HepG2 (cell line): Measurements from ENCODE around the gene GYS1. TPM values are rescaled to one million over a fixed set of nuclear protein-coding genes. Genes with fewer than 3 reads are reported as not detected.

Source experiments
- ARNT2 ChIP-seq: sonication (generic); formaldehyde crosslinking; IDR thresholded peaks from 2 replicates; pipeline ENCODE4 v1.8.0; 2022; ENCODE audit warnings: mild to moderate bottlenecking, low read depth, missing genetic modification reagents, moderate library complexity
- CREM ChIP-seq, 2 experiments: sonication (generic) in 1 of 2; formaldehyde crosslinking in 1 of 2; IDR thresholded peaks; 2 replicates each; pipeline versions ENCODE4 v1.4.0 to v1.6.1; 2016 to 2020; ENCODE audit warnings: antibody characterized with exemption in 1 of 2, mild to moderate bottlenecking in 1 of 2, missing genetic modification reagents in 1 of 2
- ELK4 ChIP-seq: sonication (generic); formaldehyde crosslinking; IDR thresholded peaks from 2 replicates; pipeline ENCODE4 v1.9.0; 2021; ENCODE audit warnings: missing genetic modification reagents, borderline replicate concordance
- ETV6 ChIP-seq: sonication (generic); formaldehyde crosslinking; conservative IDR thresholded peaks from 2 replicates; pipeline ENCODE4 v1.4.0; 2020; ENCODE audit warnings: missing genetic modification reagents
- FIP1L1 ChIP-seq: fragments of 200-400 bp; formaldehyde crosslinking; IDR thresholded peaks from 2 replicates; pipeline ENCODE4 v1.6.1; 2018; ENCODE audit warnings: low read depth, mild to moderate bottlenecking, low read length, moderate library complexity, borderline replicate concordance; ENCODE audit not compliant: insufficient read depth
- KDM6A ChIP-seq: IDR thresholded peaks from 2 replicates; pipeline ENCODE4 v1.6.1; 2016; ENCODE audit warnings: low read depth
- KIAA2018 ChIP-seq: sonication (generic); formaldehyde crosslinking; IDR thresholded peaks from 2 replicates; pipeline ENCODE4 v1.5.0; 2020; ENCODE audit warnings: mild to moderate bottlenecking, missing genetic modification reagents, borderline replicate concordance
- MED13 ChIP-seq: sonication (generic); formaldehyde crosslinking; IDR thresholded peaks from 2 replicates; pipeline ENCODE4 v1.5.0; 2020; ENCODE audit warnings: missing genetic modification reagents
- MTF1 ChIP-seq: sonication (generic); formaldehyde crosslinking; IDR thresholded peaks from 2 replicates; pipeline ENCODE4 v1.5.0; 2020; ENCODE audit warnings: missing genetic modification reagents
- SMARCE1 ChIP-seq: fragments of 450-650 bp; IDR thresholded peaks from 2 replicates; pipeline ENCODE4 v1.6.1; 2017; ENCODE audit warnings: borderline replicate concordance
- TBL1XR1 ChIP-seq: fragments of 150-350 bp; IDR thresholded peaks from 2 replicates; pipeline ENCODE4 v1.6.1; 2014; ENCODE audit warnings: borderline replicate concordance, low read length; ENCODE audit not compliant: partially characterized antibody
- ZNF180 ChIP-seq: sonication (generic); formaldehyde crosslinking; IDR thresholded peaks from 2 replicates; pipeline ENCODE4 v1.4.0; 2020; ENCODE audit warnings: low read depth, missing genetic modification reagents, borderline replicate concordance
- ZNF24 ChIP-seq: fragments of 450-650 bp; IDR thresholded peaks from 2 replicates; pipeline ENCODE4 v1.6.1; 2017; ENCODE audit warnings: antibody characterized with exemption, mild to moderate bottlenecking
- ZNF276 ChIP-seq: sonication (generic); formaldehyde crosslinking; IDR thresholded peaks from 2 replicates; pipeline ENCODE4 v1.4.0; 2020; ENCODE audit warnings: mild to moderate bottlenecking, low read depth, missing genetic modification reagents
- ZNF296 ChIP-seq: sonication (generic); formaldehyde crosslinking; conservative IDR thresholded peaks from 2 replicates; pipeline ENCODE4 v1.5.0; 2020; ENCODE audit warnings: mild to moderate bottlenecking, missing genetic modification reagents
- ZNF337 ChIP-seq: sonication (generic); formaldehyde crosslinking; IDR thresholded peaks from 2 replicates; pipeline ENCODE4 v1.5.1; 2020; ENCODE audit warnings: missing genetic modification reagents, low read depth, mild to moderate bottlenecking, borderline replicate concordance
- ZNF446 ChIP-seq: sonication (generic); formaldehyde crosslinking; IDR thresholded peaks from 2 replicates; pipeline ENCODE4 v1.5.0; 2020; ENCODE audit warnings: mild to moderate bottlenecking, missing genetic modification reagents
- ZNF451 ChIP-seq: sonication (generic); formaldehyde crosslinking; IDR thresholded peaks from 2 replicates; pipeline ENCODE4 v1.5.0; 2020; ENCODE audit warnings: mild to moderate bottlenecking, missing genetic modification reagents
- polyA plus RNA-seq, 8 experiments: library from polyadenylated mRNA; depleted of rRNA in 3 of 8; stranded (reverse) in 7 of 8; unstranded in 1 of 8; fragments of >200 nt; fragmentation: Illumina TruSeq in 4 of 8; extraction: Trizol in 4 of 8; gene quantifications; 2 replicates each; pipeline versions ENCODE4 v1.2.1 to v1.2.3, GENCODE V29; 2011 to 2016; ENCODE audit warnings: low read depth in 4 of 8, missing spikeins in 1 of 8, mixed read lengths in 1 of 8; ENCODE audit not compliant: insufficient read depth in 1 of 8
- total RNA-seq, 5 experiments: library from RNA; depleted of rRNA; stranded (reverse); fragments of >200 nt; fragmentation: Illumina TruSeq; extraction: Trizol; gene quantifications; 2 replicates each; pipeline ENCODE4 v1.2.3, GENCODE V29; 2016; ENCODE audit warnings: low read depth in 1 of 5

Gene GYS1
- total and polyA plus RNA-seq, 2 of the 13 experiments (the other 11 are each of a cell fraction or from before 2014, with no cell fraction given), result 18.4 to 42.1 TPM

- TF ChIP-seq KIAA2018 (no peak), MTF1 (CRISPR knock-in tag) (no peak), ETV6 (no peak), ZNF296 (no peak), SMARCE1 (no peak), TBL1XR1 (no peak), ELK4 (CRISPR knock-in tag) (no peak), MED13 (CRISPR knock-in tag) (0 out of 2 replicates have a peak, but pooled peaks have one; percentile 29), KDM6A (CRISPR knock-in tag) (no peak), CREM (IDR thresholded peaks at IDR 0.05) (peak; percentile 17; the same call in 1 of the 2 replicates), CREM (CRISPR knock-in tag; IDR thresholded peaks at IDR 0.05) (no peak), ARNT2 (CRISPR knock-in tag) (no peak; the same call in 1 of the 2 replicates), ZNF24 (no peak), FIP1L1 (no peak; the same call in 1 of the 2 replicates), ZNF276 (CRISPR knock-in tag) (no peak), ZNF180 (CRISPR knock-in tag) (no peak), ZNF451 (CRISPR knock-in tag) (0 out of 2 replicates have a peak, but pooled peaks have one; percentile 34), ZNF446 (no peak), ZNF337 (CRISPR knock-in tag) (0 out of 2 replicates have a peak, but pooled peaks have one; percentile 70)
Observed at GRCh38 chr19:48965806-48966540, 27.1 kb downstream of the GYS1 start (continued).
